HG03558 (cell line): ENCODE measurements around the gene METTL8.

Experiments
- ATAC-seq: cut with Tn5 transposase; IDR thresholded peaks from one replicate; pipeline ENCODE4 v1.9.1; 2021; ENCODE audit warnings: moderate number of reproducible peaks; ENCODE audit not compliant: unreplicated experiment; ENCODE audit errors: extremely low read depth

Gene METTL8, protein sequence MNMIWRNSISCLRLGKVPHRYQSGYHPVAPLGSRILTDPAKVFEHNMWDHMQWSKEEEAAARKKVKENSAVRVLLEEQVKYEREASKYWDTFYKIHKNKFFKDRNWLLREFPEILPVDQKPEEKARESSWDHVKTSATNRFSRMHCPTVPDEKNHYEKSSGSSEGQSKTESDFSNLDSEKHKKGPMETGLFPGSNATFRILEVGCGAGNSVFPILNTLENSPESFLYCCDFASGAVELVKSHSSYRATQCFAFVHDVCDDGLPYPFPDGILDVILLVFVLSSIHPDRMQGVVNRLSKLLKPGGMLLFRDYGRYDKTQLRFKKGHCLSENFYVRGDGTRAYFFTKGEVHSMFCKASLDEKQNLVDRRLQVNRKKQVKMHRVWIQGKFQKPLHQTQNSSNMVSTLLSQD

GRCh38 chr2:171433763-171434012, at the start of gene METTL8:
Gene METTL8, minus strand, starts transcription at chr2:171433990. Its CDS starts 41,805 bp downstream, at chr2:171392185.
- no peak for ATAC-seq

DNA sequence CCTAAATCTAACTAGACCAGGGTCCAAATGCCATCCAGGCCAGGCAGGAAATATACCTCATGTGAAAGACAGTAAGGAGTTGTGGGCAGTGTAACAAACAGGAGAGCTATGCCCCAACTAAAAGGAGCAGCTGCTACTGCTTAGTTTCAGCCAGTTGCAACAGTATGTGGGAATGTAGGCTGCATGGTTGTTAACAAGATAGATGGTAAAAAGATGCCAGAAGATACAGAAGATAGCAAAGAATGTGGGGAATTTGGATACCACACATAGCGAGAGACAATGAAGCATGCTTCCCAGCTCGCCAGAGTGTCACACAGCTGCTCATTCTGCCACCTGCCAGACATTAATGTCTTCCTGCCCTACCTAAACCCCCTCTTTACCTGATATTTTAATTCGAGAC, 49.1 kb upstream of the METTL8 start:
- ATAC-seq = no peak

DNA sequence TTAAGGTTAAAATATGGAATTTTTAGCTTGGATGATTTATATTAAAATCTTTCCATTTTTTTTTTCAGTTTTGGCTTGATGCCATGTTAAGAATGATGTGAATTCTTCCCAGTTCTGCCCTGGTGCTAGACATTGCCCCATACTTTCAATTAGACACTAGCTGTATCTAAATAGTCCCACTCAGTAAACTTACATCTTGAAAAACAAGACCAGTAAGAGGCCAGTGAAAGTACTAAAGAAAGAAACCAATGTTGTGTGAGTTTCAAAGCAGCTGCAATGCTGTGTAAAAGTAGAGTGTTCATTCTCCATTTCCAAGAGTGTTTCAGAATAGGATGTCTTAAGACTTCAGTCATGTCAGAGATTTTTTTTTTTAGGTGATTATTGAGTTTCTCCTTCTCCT, 48.5 kb upstream of the METTL8 start:
- ATAC-seq = no peak

GRCh38 chr2:171480908-171481307, 47.1 kb upstream of the METTL8 start:
- no peak for ATAC-seq

- no peak for ATAC-seq
These were observed 45.5 kb upstream of the METTL8 start for GRCh38 chr2:171479154-171479814.

DNA sequence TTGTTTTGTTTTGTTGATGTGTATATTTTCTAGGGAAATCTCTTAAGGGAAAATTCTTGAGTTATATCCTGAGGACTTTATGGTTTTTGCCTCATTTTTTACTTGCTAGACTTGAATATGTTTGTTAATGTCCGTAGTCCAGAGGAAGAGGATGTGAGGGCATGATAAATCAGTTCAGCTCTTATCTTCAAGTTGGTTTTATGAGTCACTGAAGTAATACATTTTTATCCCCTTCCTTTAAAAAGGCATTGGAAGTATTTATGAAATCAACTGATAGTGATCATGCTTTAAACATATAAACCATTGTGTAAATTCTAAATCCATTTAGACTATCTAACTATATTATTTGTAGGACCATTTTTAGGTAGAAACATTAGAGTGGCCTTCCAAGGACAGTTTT, 44.6 kb upstream of the METTL8 start:
- ATAC-seq = no peak

- ATAC-seq = no peak
These were observed 42.2 kb upstream of the METTL8 start for GRCh38 chr2:171475979-171476378.

DNA sequence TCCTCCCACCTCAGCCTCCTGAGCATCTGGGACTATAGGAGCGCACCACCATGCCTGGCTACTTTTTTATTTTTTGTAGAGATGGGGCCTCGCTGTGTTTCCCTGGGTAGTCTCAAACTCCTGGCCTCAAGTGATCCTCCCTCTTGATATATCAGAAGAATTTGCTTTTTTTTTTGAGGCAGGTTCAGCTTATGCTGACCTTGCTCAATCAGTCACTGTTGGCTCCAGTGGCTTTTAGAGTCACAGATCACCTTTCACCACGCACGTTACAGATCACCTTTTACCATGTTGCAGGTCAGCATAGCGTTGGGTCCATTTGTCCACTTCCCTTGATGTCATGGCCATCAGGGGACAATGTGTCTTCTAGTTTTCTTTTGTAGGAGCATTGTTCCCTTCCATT, 36.3 kb upstream of the METTL8 start:
- ATAC-seq = no peak

DNA sequence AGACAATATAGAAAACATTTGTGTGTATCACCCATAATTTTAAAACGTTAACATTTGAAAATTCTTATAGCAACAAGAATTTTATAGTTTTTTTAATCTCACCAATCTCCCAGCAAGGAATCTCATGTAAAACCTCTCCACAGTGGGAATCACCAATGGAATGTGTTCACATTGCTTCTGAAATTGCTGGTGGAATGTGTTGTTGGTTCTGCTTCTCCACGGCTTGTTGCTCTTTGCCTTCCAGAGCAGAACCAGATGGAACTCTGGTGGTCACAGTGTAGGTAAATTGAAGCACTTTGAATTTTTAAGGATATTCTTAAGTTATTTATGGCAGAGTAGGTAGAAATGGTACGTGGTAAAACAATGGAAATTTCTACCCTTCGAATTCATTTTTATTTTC, 35.4 kb upstream of the METTL8 start:
- no peak for ATAC-seq

GRCh38 chr2:171460537-171460936, 26.7 kb upstream of the METTL8 start:
- no peak for ATAC-seq

DNA sequence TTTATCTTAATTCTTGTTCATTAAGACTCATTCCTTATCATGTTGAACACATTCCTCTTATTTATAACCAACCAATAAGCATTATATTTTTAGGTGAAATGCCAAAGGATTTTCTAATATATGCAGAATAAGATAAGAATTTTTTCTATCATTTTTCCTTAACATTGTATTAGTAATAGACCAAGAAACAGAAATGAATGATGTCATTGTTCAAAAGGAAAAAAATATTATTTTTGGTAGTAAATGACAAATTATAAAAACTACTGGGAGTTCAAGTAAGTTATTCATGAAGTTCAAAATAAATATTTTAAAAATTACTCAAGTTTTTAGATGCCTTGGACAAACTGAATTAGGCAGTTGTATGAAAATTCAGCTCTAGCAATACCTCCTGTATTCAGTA, 25.7 kb upstream of the METTL8 start:
- ATAC-seq = no peak

GRCh38 chr2:171452773-171453172, 19.0 kb upstream of the METTL8 start:
- no peak for ATAC-seq

DNA sequence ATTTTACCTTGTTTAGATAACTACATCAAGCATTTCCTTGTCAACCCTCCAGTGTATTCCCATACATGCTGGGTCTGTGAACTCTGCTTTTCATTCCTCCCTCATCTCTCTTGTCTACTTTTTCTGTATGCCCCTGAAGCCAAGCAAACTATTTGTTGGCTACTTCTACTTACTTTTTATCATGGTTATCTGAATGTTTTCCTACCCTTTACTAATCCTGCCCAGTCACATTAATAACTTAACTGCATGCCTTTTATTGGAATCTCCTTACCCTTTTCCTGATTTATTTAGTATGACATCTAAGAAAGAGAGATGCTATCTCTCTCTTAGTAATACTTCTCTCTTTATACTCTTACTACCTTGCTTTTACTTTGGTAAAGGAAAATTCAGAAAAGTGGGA, 17.3 kb upstream of the METTL8 start:
- ATAC-seq = no peak

- ATAC-seq = no peak
These were observed 13.9 kb upstream of the METTL8 start for GRCh38 chr2:171447675-171448074.

DNA sequence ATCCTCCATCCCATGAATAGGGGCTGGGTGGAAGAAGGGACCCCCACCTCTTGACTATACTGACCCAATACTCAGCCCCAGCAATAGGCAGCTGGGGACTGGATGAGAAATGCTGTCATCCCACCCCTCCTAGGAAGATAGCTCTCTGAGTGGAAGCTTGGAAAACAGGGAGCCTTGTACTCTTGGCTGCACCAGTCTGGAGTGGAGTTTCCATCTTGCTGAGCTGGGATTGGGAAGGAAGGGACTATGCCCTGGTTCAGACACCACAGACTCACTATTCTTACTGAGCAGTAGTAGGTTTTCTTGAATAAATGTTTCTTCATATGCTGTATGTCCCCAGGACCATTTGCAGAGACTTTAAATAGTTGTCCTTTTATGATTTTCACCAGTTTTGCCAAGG, 7.7 kb upstream of the METTL8 start:
- ATAC-seq = no peak

GRCh38 chr2:171436307-171436706, 2.5 kb upstream of the METTL8 start:
- no peak for ATAC-seq

GRCh38 chr2:171434013-171434989, 511 bp upstream of the METTL8 start, which contains the start of gene DCAF17:
Gene DCAF17, plus strand, starts transcription at chr2:171434226. Its CDS starts 352 bp downstream, at chr2:171434578.
- ATAC-seq = peak; percentile 81

GRCh38 chr2:171432969-171433762, 624 bp downstream of the METTL8 start:
- ATAC-seq = no peak

DNA sequence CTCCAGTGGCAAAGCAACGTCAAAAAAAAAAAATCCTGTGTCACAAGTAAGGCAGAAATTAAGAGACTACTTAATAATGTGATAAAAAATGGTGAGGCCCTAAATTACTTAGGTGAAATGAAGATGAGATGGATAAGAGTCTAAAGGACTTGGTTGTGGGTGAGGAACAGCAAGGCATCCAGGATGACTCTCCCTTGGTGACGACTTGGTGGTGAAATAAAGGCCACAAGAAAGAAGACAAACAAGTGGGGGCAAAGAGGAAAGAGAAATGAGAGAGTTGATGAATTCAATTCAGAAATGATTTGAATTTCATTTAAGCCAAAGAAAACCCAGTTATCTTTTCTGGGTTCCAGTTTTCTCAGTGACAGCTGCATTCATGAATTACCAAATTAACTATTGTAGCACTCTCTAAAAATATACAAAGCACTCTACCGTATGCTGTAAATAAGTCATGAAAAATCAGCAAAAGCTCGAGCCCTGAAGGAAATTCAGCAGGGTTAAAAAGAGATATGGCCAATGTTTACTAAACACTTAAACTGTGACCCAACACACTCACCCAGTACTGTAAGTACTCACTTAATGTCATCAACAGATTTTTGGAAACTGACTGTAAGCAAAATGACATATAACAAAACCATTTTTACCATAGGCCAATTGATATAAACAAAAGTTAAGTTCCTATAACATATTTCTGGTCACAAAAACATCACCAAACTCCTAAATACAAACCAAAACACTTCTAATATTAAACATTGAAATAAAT, 1.4 kb downstream of the METTL8 start:
- no peak for ATAC-seq
